Measurements from ENCODE around the gene DHH.

DNA sequence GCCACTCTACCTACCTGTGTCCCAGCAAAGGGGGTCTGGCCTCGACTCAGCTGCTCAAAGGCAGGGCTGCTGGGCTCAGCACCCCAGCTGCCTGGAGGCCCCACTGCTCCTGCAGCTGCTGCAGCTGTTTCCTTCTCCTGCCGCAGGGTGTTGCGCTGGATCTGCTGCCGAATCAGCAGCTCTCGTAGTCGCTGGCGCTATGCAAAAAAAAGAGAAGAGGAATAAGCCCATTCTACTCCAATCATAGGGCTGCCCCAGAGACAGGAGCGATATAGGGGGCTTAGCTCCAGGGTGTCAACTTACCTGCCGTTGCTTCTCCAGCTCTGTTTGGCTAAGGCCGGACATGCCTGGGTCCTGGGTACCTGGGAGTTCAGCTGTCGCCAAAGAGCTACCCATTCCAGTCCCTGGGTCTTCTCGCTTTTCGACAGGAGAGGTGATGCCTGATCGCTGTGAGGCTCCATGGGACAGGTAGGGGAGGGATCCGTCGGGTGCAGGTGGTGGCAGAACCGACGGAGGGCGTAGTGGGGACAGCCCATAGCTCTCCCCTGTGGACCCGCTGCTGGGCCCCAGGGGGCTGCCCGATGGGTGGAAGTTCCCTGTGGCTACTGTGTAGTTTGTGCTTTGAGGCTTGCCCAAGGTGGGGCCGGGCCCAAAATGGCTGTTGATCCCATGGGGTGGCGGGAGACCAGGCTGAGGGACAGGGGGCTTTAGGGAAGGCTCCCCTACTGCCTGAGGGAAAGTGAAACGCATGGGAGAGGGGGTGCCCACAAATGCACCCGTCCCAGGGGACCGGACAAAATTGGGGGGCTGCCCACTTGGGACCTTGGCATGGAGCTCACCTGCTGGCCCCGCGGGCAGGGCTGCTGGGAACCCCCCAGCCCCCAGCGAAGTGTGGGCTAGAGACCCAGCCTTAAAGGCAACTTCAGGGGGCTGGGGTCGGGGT, 54.9 kb downstream of the DHH start:
- TF ChIP-seq POLR2A (IDR thresholded peaks at IDR 0.05; ENCODE audit: low read depth, low read length) (no peak), SPI1 (IDR thresholded peaks at IDR 0.05; ENCODE audit: low read depth, low read length) (no peak), POLR2AphosphoS5 (IDR thresholded peaks at IDR 0.05; ENCODE audit: low read depth, low read length) (no peak), TAF1 (IDR thresholded peaks at IDR 0.05; ENCODE audit: low read depth, low read length) (no peak), POU2F2 (IDR thresholded peaks at IDR 0.05; ENCODE audit: low read depth, low read length) (no peak), PAX5 (IDR thresholded peaks at IDR 0.05; ENCODE audit: insufficient read depth, low read length, severe bottlenecking) (no peak)
